ENCODE measurements around the gene WNT9A.

Gene WNT9A

GRCh38 chr1:227924168-227924832 lies 23.4 kb downstream of the WNT9A start:
- DNase-seq (ENCODE audit: low read depth), result no peak

GRCh38 chr1:227923353-227924167 lies 24.2 kb downstream of the WNT9A start:
- DNase-seq (ENCODE audit: low read depth), result no peak

GRCh38 chr1:227922501-227923352 lies 25.0 kb downstream of the WNT9A start:
- no peak for DNase-seq (ENCODE audit: low read depth)

- DNase-seq (ENCODE audit: low read depth), result no peak
Measured at GRCh38 chr1:227921461-227922185, 26.1 kb downstream of the WNT9A start.

- no peak for DNase-seq (ENCODE audit: low read depth)
Measured at GRCh38 chr1:227920896-227921295, 26.8 kb downstream of the WNT9A start.

- no peak for DNase-seq (ENCODE audit: low read depth)
Measured at GRCh38 chr1:227920426-227920825, 27.3 kb downstream of the WNT9A start.

GRCh38 chr1:227919906-227920305 lies 27.8 kb downstream of the WNT9A start:
- DNase-seq (ENCODE audit: low read depth), result no peak

GRCh38 chr1:227918736-227919135 lies 29.0 kb downstream of the WNT9A start:
- DNase-seq (ENCODE audit: low read depth), result no peak

- DNase-seq (ENCODE audit: low read depth), result no peak
Measured at GRCh38 chr1:227918083-227918700, 29.5 kb downstream of the WNT9A start.

- no peak for DNase-seq (ENCODE audit: low read depth)
Measured at GRCh38 chr1:227917081-227917950, 30.4 kb downstream of the WNT9A start.

- DNase-seq (ENCODE audit: low read depth), result no peak
Measured at GRCh38 chr1:227916655-227917054, 31.1 kb downstream of the WNT9A start.

- no peak for DNase-seq (ENCODE audit: low read depth)
Measured at GRCh38 chr1:227915564-227916553, 31.9 kb downstream of the WNT9A start.

GRCh38 chr1:227914801-227915563 lies 32.8 kb downstream of the WNT9A start:
- DNase-seq (ENCODE audit: low read depth), result no peak

GRCh38 chr1:227913764-227914721 lies 33.7 kb downstream of the WNT9A start:
- no peak for DNase-seq (ENCODE audit: low read depth)

GRCh38 chr1:227913396-227913763 lies 34.4 kb downstream of the WNT9A start:
- DNase-seq (ENCODE audit: low read depth), result no peak

GRCh38 chr1:227912866-227913265 lies 34.9 kb downstream of the WNT9A start:
- DNase-seq (ENCODE audit: low read depth), result no peak

GRCh38 chr1:227911376-227911775 lies 36.4 kb downstream of the WNT9A start:
- no peak for DNase-seq (ENCODE audit: low read depth)

All from GM04504 (cell line).